Mesothelial cell of epicardium (in vitro differentiated cells): ENCODE data around the gene RBM19. TPM values are rescaled to one million over a fixed set of nuclear protein-coding genes. Genes with fewer than 3 reads are reported as not detected.
"Not testable (repeated sequence)": the region's sequence is repeated elsewhere in the genome, so short reads cannot be mapped to it uniquely, and the experiment has no call there.

Experiments
- DNase-seq, 2 experiments: peaks; one replicate each; pipeline ENCODE4 v3.0.0; 2021; ENCODE audit warnings: low spot score in 2 of 2; ENCODE audit not compliant: unreplicated experiment in 2 of 2
- H3K27ac Mint-ChIP-seq: 2 replicates; pipeline ENCODE4 v1.8.0; 2021; ENCODE audit warnings: mixed read lengths
- H3K27me3 Mint-ChIP-seq: 2 replicates; pipeline ENCODE4 v1.8.0; 2021; ENCODE audit warnings: low read depth, mixed read lengths
- H3K36me3 Mint-ChIP-seq: 2 replicates; pipeline ENCODE4 v1.8.0; 2021; ENCODE audit warnings: mixed read lengths
- H3K4me1 Mint-ChIP-seq: 2 replicates; pipeline ENCODE4 v1.8.0; 2021; ENCODE audit warnings: mixed read lengths
- H3K4me3 Mint-ChIP-seq: 2 replicates; pipeline ENCODE4 v1.8.0; 2021; ENCODE audit warnings: mild to moderate bottlenecking, moderate library complexity, mixed read lengths
- H3K9me3 Mint-ChIP-seq: 2 replicates; pipeline ENCODE4 v1.8.0; 2021; ENCODE audit warnings: mixed read lengths
- CTCF ChIP-seq: fragments of 200-600 bp; sonication (generic); IDR thresholded peaks from one replicate; pipeline ENCODE4 v1.5.0; 2021; ENCODE audit warnings: antibody characterized with exemption; ENCODE audit not compliant: unreplicated experiment
- total RNA-seq: library from RNA; stranded (reverse); gene quantifications from 3 replicates; pipeline ENCODE4 v1.2.1, GENCODE V29; 2021

RBM19 gene
- total RNA-seq, 1 donor from 2014 or later, result 43.4 TPM

- Mint-ChIP-seq H3K36me3 (peaks cover 32% of the 10 kb centered on the region), H3K9me3 (peaks cover 6% of the 10 kb centered on the region), H3K4me3 (no peak overlapping the region), H3K4me1 (no peaks in the 10 kb centered on the region), H3K27me3 (no peaks in the 10 kb centered on the region), H3K27ac (no peak overlapping the region)
- no peak for DNase-seq
- no peak for TF ChIP-seq CTCF
Observed at GRCh38 chr12:113908584-113909100, 57.5 kb downstream of the RBM19 start.

GRCh38 chr12:113907446-113908180, 58.5 kb downstream of the RBM19 start:
- Mint-ChIP-seq H3K9me3 (peaks cover 6% of the 10 kb centered on the region), H3K4me1 (no peaks in the 10 kb centered on the region), H3K4me3 (no peak overlapping the region), H3K27me3 (no peaks in the 10 kb centered on the region), H3K36me3 (peaks cover 39% of the 10 kb centered on the region), H3K27ac (no peak overlapping the region)
- DNase-seq, result no peak
- no peak for TF ChIP-seq CTCF

GRCh38 chr12:113906411-113907200, 59.5 kb downstream of the RBM19 start:
- TF ChIP-seq CTCF, result no peak
- Mint-ChIP-seq H3K27ac (no peak overlapping the region), H3K27me3 (no peaks in the 10 kb centered on the region), H3K4me3 (no peak overlapping the region), H3K4me1 (no peaks in the 10 kb centered on the region), H3K36me3 (peaks cover 40% of the 10 kb centered on the region), H3K9me3 (peaks cover 6% of the 10 kb centered on the region)
- DNase-seq, result no peak

GRCh38 chr12:113905829-113906228, 60.3 kb downstream of the RBM19 start:
- Mint-ChIP-seq H3K27me3 (no peaks in the 10 kb centered on the region), H3K27ac (no peak overlapping the region), H3K9me3 (peaks cover 6% of the 10 kb centered on the region), H3K4me3 (no peak overlapping the region), H3K4me1 (no peaks in the 10 kb centered on the region), H3K36me3 (peaks cover 40% of the 10 kb centered on the region)
- no peak for TF ChIP-seq CTCF
- no peak for DNase-seq

- Mint-ChIP-seq H3K27me3 (no peaks in the 10 kb centered on the region), H3K9me3 (peaks cover 6% of the 10 kb centered on the region), H3K4me3 (no peak overlapping the region), H3K4me1 (peaks cover 5% of the 10 kb centered on the region), H3K36me3 (peaks cover 28% of the 10 kb centered on the region), H3K27ac (no peak overlapping the region)
- no peak for TF ChIP-seq CTCF
- DNase-seq, result no peak
Observed at GRCh38 chr12:113903381-113903863, 62.7 kb downstream of the RBM19 start.

GRCh38 chr12:113901319-113901718, 64.8 kb downstream of the RBM19 start:
- not testable (repeated sequence) for H3K9me3 Mint-ChIP-seq, H3K27me3 Mint-ChIP-seq, H3K4me3 Mint-ChIP-seq, H3K27ac Mint-ChIP-seq, H3K4me1 Mint-ChIP-seq, DNase-seq
- peaks cover 24% of the 10 kb centered on the region for H3K36me3 Mint-ChIP-seq
